PC-9 (cell line): ENCODE results near the gene ANKS1B. TPM values are rescaled to one million over a fixed set of nuclear protein-coding genes. Genes with fewer than 3 reads are reported as not detected.

Experiments
- BruUV-seq: library from RNA; stranded (reverse); fragments of 400-500 nt; replicated peaks from 2 replicates; lab custom pipeline; 2021; lab: Mats Ljungman, UMichigan
- CTCF ChIA-PET: fragments of 300-600 bp; sonication (Branson Sonifier 250); formaldehyde crosslinking; loops from one replicate; lab custom pipeline; 2022; ENCODE audit warnings: antibody characterized with exemption; lab: Charles Lee
- POLR2A ChIA-PET: fragments of 300-600 bp; sonication (Branson Sonifier 250); formaldehyde crosslinking; loops from one replicate; lab custom pipeline; 2022; ENCODE audit warnings: antibody characterized with exemption; ENCODE audit not compliant: unreplicated experiment; lab: Charles Lee
- DNase-seq, 2 experiments: peaks; one replicate each; pipeline versions ENCODE4 v3.0.0 to v3.0.0-alpha.2; 2015 to 2022; ENCODE audit warnings: mixed read lengths in 1 of 2
- H2AFZ ChIP-seq: fragments of 200-600 bp; sonication (generic); 2 replicates; pipeline ENCODE4 v1.8.1; 2017; ENCODE audit warnings: antibody characterized with exemption
- H3F3A ChIP-seq: fragments of 200-600 bp; sonication (generic); 2 replicates; pipeline ENCODE4 v1.8.1; 2017; ENCODE audit warnings: antibody characterized with exemption, mild to moderate bottlenecking, low read depth; ENCODE audit not compliant: insufficient read depth
- H3K27ac ChIP-seq: fragments of 200-600 bp; sonication (generic); 2 replicates; pipeline ENCODE4 v1.6.1; 2016; ENCODE audit warnings: mixed run types
- H3K27me3 ChIP-seq: fragments of 200-600 bp; sonication (generic); 2 replicates; pipeline ENCODE4 v1.6.1; 2016; ENCODE audit warnings: low read depth, mixed run types; ENCODE audit not compliant: insufficient read depth
- H3K36me3 ChIP-seq: fragments of 200-600 bp; sonication (generic); 2 replicates; pipeline ENCODE4 v1.6.1; 2016; ENCODE audit warnings: low read depth, mixed run types
- H3K4me1 ChIP-seq: fragments of 200-600 bp; sonication (generic); replicated peaks from 2 replicates; pipeline ENCODE4 v1.6.1; 2016; ENCODE audit warnings: mixed run types; ENCODE audit not compliant: insufficient read depth
- H3K4me2 ChIP-seq: fragments of 200-600 bp; sonication (generic); 2 replicates; pipeline ENCODE4 v1.6.1; 2017; ENCODE audit warnings: mixed run types
- H3K4me3 ChIP-seq: fragments of 200-600 bp; sonication (generic); 2 replicates; pipeline ENCODE4 v1.6.1; 2016; ENCODE audit warnings: mixed run types
- H3K79me2 ChIP-seq: fragments of 200-600 bp; sonication (generic); 2 replicates; pipeline ENCODE4 v1.6.1; 2017; ENCODE audit warnings: low read depth, mixed run types
- H3K9me2 ChIP-seq: fragments of 200-600 bp; sonication (generic); 2 replicates; pipeline ENCODE4 v1.8.1; 2017; ENCODE audit warnings: mild to moderate bottlenecking; ENCODE audit not compliant: insufficient read depth
- H3K9me3 ChIP-seq: fragments of 200-600 bp; sonication (generic); 2 replicates; pipeline ENCODE4 v1.8.1; 2016; ENCODE audit warnings: low read depth; ENCODE audit not compliant: insufficient read depth
- H4K20me1 ChIP-seq: fragments of 200-600 bp; sonication (generic); 2 replicates; pipeline ENCODE4 v1.8.1; 2017; ENCODE audit not compliant: insufficient read depth
- EZH2 ChIP-seq: fragments of 200-600 bp; sonication (generic); IDR thresholded peaks from 2 replicates; pipeline ENCODE4 v1.8.0; 2017; ENCODE audit warnings: antibody characterized with exemption, low read depth
- intact Hi-C: fragments of 100-400 bp; cut with micrococcal nuclease; formaldehyde crosslinking; loops from one replicate; pipeline ENCODE4 v1.10.0; 2022; ENCODE audit not compliant: unreplicated experiment
- total RNA-seq: library from RNA; stranded (reverse); gene quantifications from 2 replicates; pipeline ENCODE4 v1.2.3, GENCODE V29; 2021
- TF ChIP-seq, protein P1 (sequence below): fragments of 200-600 bp; sonication (generic); conservative IDR thresholded peaks from 2 replicates; pipeline ENCODE4 v1.6.1; 2017; ENCODE audit warnings: mixed run types, antibody characterized with exemption, mild to moderate bottlenecking, moderate library complexity

Gene ANKS1B
- total RNA-seq, 1 experiment from 2014 or later: not detected

DNA sequence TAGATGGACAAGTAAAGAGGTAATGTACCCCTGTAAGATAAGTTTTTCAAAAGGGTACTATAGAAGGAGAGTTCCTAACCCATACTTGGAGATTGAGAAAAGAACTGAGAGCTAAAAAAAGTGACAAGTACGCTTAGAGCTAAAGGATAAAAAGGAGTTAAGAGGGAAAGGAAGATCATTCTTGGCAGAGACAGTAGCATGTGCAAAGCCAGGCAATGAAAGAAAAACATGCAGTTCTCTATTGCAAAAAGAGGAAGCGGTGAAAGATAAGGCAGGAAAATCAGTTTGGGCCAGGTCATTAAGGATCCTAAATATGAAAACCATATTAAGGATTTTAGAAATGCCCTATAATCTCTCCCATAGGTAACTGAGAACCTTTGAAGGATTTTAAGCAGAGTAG lies 837.6 kb downstream of the ANKS1B start:
- no peak for TF ChIP-seq EZH2
- TF ChIP-seq, protein P1, sequence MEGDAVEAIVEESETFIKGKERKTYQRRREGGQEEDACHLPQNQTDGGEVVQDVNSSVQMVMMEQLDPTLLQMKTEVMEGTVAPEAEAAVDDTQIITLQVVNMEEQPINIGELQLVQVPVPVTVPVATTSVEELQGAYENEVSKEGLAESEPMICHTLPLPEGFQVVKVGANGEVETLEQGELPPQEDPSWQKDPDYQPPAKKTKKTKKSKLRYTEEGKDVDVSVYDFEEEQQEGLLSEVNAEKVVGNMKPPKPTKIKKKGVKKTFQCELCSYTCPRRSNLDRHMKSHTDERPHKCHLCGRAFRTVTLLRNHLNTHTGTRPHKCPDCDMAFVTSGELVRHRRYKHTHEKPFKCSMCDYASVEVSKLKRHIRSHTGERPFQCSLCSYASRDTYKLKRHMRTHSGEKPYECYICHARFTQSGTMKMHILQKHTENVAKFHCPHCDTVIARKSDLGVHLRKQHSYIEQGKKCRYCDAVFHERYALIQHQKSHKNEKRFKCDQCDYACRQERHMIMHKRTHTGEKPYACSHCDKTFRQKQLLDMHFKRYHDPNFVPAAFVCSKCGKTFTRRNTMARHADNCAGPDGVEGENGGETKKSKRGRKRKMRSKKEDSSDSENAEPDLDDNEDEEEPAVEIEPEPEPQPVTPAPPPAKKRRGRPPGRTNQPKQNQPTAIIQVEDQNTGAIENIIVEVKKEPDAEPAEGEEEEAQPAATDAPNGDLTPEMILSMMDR: no peak
- Histone ChIP-seq H3K36me3 (no peaks in the 10 kb centered on the region), H3K4me2 (no peak overlapping the region), H3K9me2 (no peaks in the 10 kb centered on the region), H3K4me1 (no peaks in the 10 kb centered on the region), H3K4me3 (no peak overlapping the region), H2AFZ (no peak overlapping the region), H3F3A (no peaks in the 10 kb centered on the region), H3K9me3 (no peaks in the 10 kb centered on the region), H3K79me2 (no peaks in the 10 kb centered on the region), H3K27ac (no peak overlapping the region), H4K20me1 (no peaks in the 10 kb centered on the region), H3K27me3 (no peaks in the 10 kb centered on the region)
- DNase-seq: no peak
- POLR2A ChIA-PET: no interaction called here
- CTCF ChIA-PET: no interaction called here
- intact Hi-C loops: no loop called here
- no TSS peak for BruUV-seq

DNA sequence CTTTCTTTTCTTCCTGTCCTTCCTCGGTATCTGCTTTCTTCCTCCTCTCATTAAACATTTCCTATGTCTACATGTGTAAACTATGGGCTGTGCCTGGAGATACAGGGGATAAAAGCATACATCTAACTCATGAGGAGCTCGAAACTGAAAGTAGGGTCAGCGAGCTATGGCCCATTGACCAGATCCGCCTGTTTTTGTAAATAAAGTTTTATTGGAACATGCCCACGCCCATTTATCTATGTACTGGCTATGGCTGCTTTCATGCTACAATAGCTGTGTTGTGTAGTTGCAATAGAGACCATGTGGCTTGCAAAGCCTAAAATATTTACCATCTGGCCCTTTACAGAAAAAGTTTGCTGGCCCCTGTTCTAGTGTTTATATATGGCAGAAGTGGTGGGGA lies 838.0 kb downstream of the ANKS1B start:
- Histone ChIP-seq H3K27ac (no peak overlapping the region), H3K4me2 (peak overlapping the region; percentile 21; the same call in 1 of the 2 replicates), H3K9me3 (no peaks in the 10 kb centered on the region), H3K9me2 (no peaks in the 10 kb centered on the region), H3K36me3 (no peaks in the 10 kb centered on the region), H3F3A (no peaks in the 10 kb centered on the region), H2AFZ (no peak overlapping the region; the same call in 1 of the 2 replicates), H3K27me3 (no peaks in the 10 kb centered on the region), H3K79me2 (no peaks in the 10 kb centered on the region), H3K4me1 (no peaks in the 10 kb centered on the region), H3K4me3 (no peak overlapping the region), H4K20me1 (no peaks in the 10 kb centered on the region)
- ChIA-PET CTCF (no interaction called here), POLR2A (no interaction called here)
- intact Hi-C loops: no loop called here
- no peak for DNase-seq
- BruUV-seq: no TSS peak
- TF ChIP-seq, protein P1: no peak
- TF ChIP-seq EZH2: no peak

DNA sequence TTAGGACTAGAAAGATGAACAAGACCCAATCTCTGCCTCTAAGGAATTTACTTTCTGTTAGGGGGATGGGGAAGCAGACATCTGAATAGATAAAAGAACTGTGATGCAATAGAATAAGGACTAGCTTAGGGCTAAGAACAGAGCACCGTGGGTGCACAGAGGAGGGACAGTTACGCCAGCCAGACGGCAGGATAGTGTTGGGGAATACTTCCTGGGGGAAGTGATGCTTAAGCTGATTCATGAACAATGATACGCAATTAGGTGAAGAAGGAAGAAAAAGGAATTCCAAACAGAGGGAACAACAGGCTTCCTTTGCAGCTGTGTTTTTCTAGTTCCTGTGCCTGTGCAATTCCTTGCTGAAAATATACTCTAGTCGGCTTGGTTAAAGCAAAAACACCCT lies 838.6 kb downstream of the ANKS1B start:
- no peaks in the 10 kb centered on the region for H3K27me3 ChIP-seq
- H3K4me1 ChIP-seq: no peaks in the 10 kb centered on the region
- ChIA-PET CTCF (no interaction called here), POLR2A (no interaction called here)
- TF ChIP-seq, protein P1: no peak
- no peak for TF ChIP-seq EZH2
- H3K9me3 ChIP-seq: no peaks in the 10 kb centered on the region
- H3K79me2 ChIP-seq: no peaks in the 10 kb centered on the region
- peak overlapping the region; percentile 21; the same call in 1 of the 2 replicates for H3K4me2 ChIP-seq
- H3K9me2 ChIP-seq: no peaks in the 10 kb centered on the region
- H3K4me3 ChIP-seq: no peak overlapping the region
- no TSS peak for BruUV-seq
- no peaks in the 10 kb centered on the region for H4K20me1 ChIP-seq
- H3F3A ChIP-seq: no peaks in the 10 kb centered on the region
- intact Hi-C loops: no loop called here
- H3K36me3 ChIP-seq: no peaks in the 10 kb centered on the region
- DNase-seq: no peak
- no peak overlapping the region for H3K27ac ChIP-seq
- no peak overlapping the region; the same call in 1 of the 2 replicates for H2AFZ ChIP-seq
